Subcutaneous adipose tissue (tissue), 4 donors: ENCODE results near the gene RBBP8. TPM values are rescaled to one million over a fixed set of nuclear protein-coding genes. Genes with fewer than 3 reads are reported as not detected.

Experiments used
- CTCF ChIP-seq: fragments of 450-650 bp; IDR thresholded peaks from one replicate; pipeline ENCODE4 v1.5.1; 2016; ENCODE audit warnings: low read depth, mild to moderate bottlenecking, control low read depth, antibody characterized with exemption, moderate library complexity
- small RNA-seq: library from RNA; depleted of rRNA; stranded (forward); fragments of <200 nt; gene quantifications from one replicate; pipeline ENCODE3, GENCODE V24; 2016
- total RNA-seq, 4 donors: library from RNA; depleted of rRNA; stranded (reverse); fragments of >200 nt; gene quantifications; one replicate each; pipeline ENCODE4 v1.1.0, GENCODE V29; 2016

RBBP8 gene
- total RNA-seq, 4 donors from 2014 or later, result 13.0 to 43.7 (median 23.6) TPM

GRCh38 chr18:23069481-23069880 is 136.4 kb downstream of the RBBP8 start:
- no peak for TF ChIP-seq CTCF

- TF ChIP-seq CTCF, result no peak
Observed at GRCh38 chr18:23069898-23070297, 136.8 kb downstream of the RBBP8 start.

- no peak for TF ChIP-seq CTCF
Observed at GRCh38 chr18:23071285-23071684, 138.2 kb downstream of the RBBP8 start.

GRCh38 chr18:23072079-23072478 is 139.0 kb downstream of the RBBP8 start:
- no peak for TF ChIP-seq CTCF

- TF ChIP-seq CTCF, result no peak
Observed at GRCh38 chr18:23073996-23074606, 141.0 kb downstream of the RBBP8 start.

Small RNA genes lying within 50 kb of the gene (small RNA-seq; reads per million reads assigned to genes)
- gene RF00019 (0.49 reads per million), gene RN7SL745P (not detected)

Other genes starting within 250 kb of the RBBP8 start
- gene CABLES1, start 202.2 kb downstream of the RBBP8 start, total RNA-seq, result 10 to 100 TPM; 22.5 to 50.7 (median 46.4) TPM